GM21717 (cell line): ENCODE measurements around the gene MBD3L2B.

Experiments
- ATAC-seq: cut with Tn5 transposase; IDR thresholded peaks from one replicate; pipeline ENCODE4 v1.9.1; 2021; ENCODE audit warnings: mild to moderate bottlenecking, moderate library complexity; ENCODE audit not compliant: unreplicated experiment

MBD3L2B gene

GRCh38 chr19:7013678-7014077 lies 7.6 kb downstream of the MBD3L2B start:
- no peak for ATAC-seq

DNA sequence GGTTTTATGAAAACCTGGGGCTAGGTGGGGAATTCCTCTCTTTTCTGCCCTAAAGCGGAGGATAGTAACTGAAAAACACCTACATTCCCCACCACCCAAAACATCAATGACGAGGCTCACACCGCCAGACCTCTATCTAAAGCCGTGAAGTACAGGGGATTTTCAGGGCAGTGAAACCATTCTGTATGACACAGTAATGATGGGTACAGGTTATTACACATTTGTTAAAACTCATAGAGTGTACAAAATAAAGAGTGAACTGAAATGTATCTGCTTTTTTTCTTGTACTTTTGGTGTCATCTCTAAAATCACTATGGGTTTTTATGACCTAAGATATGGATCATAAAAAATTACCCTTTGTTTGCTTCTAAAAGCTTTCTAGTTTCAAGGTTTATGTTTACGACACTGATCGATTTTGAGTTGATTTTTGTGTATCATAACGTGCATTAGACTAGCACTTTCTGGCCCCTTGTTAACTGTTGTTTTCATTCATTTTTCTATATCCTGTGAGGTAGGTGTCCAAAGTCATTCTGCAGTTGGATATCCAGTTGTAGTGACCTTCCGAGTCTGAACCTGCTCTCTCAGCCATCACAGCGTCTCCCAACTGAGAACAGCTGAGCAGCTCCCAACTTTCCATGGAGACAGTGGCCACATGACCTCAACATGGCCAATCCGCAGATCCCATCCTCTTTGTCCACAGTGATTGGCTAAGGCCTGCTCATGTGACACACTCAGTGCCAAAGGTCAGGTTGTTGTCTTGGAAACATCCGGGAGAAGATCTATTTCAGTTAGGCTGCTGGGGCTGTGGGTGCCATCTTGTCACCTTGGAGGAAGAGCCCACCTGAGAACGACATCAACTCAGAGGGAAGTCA lies 10.3 kb downstream of the MBD3L2B start:
- ATAC-seq, result no peak

- no peak for ATAC-seq
These were observed 13.4 kb downstream of the MBD3L2B start for GRCh38 chr19:7007859-7008258.

DNA sequence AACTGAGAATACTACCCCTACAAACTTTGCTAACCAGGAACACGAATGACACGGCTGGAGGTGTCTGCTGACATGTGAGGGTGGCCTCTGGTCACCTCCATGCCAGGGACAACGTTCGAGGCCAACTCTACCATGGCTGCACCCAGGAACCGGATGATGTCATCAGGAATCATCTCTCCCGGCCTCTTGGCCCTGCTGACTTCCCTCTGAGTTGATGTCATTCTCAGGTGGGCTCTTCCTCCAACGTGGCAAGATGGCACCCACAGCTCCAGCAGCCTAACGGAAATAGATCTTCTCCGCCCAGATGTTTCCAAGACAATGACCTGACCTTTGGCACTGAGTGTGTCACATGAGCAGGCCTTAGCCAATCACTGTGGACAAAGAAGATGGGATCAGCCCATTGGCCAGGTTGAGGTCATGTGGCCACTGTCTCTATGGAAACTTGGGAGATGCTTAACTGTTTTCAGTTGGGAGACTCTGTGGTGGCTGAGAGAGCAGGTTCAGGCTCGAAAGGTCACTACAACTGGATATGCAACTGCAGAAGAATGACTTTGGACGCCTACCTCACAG lies 15.0 kb downstream of the MBD3L2B start:
- no peak for ATAC-seq

- ATAC-seq, result no peak
These were observed 16.8 kb downstream of the MBD3L2B start for GRCh38 chr19:7004313-7004931.

DNA sequence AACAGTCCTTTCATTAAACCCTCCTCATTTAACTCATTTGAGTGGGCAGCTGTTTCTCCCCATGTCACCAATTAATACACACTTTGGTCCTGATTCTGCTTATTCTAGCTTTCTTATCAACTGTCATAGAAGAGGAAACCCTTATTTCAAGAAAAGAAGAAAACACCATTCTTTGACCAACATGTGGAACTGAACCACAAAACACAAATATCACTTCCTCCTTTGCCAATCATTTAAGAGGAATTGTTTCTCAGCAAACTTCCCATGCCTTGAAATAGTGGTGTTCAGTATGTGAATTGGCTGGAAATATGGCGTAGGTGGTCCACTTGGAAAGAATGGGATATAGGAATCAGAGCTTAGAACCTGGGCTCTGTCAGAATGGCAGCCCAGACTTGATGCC lies 20.4 kb downstream of the MBD3L2B start:
- no peak for ATAC-seq

DNA sequence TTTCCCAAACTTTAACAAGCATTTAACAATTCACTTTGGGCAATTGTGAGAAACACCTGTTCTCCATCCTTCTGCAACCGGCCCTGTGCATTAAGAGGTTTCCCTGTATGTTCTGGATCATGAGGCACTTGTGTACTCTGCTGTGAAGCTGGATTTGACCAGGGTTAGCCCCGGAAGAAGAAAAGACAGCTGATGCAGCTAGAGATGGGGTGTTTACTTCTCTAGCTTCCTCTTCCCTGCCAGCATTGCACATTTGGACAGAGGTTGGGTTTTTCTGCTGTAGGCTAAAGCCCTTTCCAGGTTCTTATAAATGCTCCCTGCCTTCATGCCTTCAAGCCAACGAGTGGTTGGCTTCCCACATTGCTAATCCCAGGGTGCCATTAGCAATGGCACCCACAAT lies 20.9 kb downstream of the MBD3L2B start:
- no peak for ATAC-seq

DNA sequence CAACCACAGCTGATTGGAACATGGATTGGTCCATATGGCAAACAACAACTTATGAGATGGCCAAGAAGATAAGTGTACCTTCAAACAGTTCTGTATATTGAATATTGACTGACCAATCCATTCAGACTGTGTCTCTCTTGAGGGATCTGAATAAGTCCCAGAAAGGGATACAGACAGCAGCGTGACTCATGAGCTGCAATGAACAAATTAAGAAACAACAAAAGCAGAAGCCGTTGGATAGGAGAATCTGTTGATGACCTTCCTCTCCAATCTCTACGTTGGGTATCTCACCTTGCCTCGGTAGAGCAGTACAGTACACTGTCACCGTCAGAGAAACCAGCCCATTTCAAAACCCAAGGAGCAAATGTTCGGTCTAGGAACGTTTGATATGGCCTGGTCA lies 21.3 kb downstream of the MBD3L2B start:
- no peak for ATAC-seq

- no peak for ATAC-seq
These were observed 23.4 kb downstream of the MBD3L2B start for GRCh38 chr19:6997679-6998445.

GRCh38 chr19:6996810-6997209 lies 24.4 kb downstream of the MBD3L2B start:
- no peak for ATAC-seq

DNA sequence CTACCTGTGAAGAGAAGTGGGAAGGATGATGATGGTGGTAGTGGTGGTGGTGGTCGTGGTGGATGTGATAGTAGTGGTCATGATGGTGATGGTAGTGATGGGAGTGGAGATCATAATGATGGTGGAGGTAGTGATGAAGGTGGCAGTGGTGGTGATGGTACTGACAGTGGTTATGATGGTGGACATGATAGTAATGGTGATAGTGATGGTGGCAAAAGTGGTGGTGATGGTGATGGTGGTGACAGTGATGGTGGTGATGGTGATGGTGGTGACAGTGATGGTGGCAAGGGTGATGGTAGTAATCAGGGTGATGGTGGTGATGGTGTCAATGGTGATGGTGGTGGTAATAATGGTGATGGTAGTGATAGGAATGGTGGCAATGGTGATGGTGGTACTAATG lies 26.2 kb downstream of the MBD3L2B start:
- ATAC-seq, result no peak

- ATAC-seq, result no peak
These were observed 33.0 kb downstream of the MBD3L2B start for GRCh38 chr19:6988257-6988656.

DNA sequence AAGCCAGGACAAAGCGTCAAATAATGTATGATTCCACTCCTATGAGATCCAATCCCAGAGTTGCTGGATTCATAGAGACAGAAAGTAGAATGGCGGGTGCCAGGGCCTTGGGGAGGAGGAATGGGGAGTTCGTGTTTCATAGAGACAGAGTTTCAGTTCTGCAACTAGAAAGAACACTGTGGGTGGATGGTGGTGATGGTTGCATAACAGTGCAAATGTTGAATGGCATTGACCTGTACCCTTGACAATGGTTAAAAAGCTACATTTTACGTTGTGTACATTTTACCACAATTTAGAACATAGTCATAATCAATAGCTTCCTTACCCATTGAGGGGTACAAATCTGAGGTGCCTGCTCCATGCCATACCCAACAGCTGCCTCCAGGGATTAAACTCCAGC lies 33.4 kb downstream of the MBD3L2B start:
- no peak for ATAC-seq

- ATAC-seq, result no peak
These were observed 37.8 kb downstream of the MBD3L2B start for GRCh38 chr19:6983448-6983847.

- ATAC-seq, result no peak
These were observed 41.8 kb downstream of the MBD3L2B start for GRCh38 chr19:6979399-6979798.

GRCh38 chr19:6976197-6976596 lies 45.0 kb downstream of the MBD3L2B start:
- ATAC-seq, result no peak

DNA sequence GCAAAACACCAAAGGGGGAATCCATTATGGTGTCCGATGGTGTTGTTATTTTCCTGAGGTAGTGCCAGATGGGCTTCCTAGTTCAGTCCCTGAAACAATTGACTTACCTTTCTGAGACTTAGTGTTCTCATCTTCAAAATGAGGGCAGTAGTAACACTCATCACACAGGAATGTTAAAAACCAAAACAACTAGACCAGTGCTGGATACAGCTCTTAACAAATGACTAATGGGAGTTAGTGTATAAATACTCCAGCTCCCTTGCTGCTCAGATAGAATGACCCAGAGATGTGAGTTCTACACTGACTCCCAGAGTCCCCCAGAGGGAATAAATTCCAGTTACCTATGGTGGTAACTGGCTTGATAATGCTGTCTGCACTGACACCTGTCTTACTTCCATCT lies 49.9 kb downstream of the MBD3L2B start:
- no peak for ATAC-seq

- no peak for ATAC-seq
These were observed 50.8 kb downstream of the MBD3L2B start for GRCh38 chr19:6970443-6970842.

DNA sequence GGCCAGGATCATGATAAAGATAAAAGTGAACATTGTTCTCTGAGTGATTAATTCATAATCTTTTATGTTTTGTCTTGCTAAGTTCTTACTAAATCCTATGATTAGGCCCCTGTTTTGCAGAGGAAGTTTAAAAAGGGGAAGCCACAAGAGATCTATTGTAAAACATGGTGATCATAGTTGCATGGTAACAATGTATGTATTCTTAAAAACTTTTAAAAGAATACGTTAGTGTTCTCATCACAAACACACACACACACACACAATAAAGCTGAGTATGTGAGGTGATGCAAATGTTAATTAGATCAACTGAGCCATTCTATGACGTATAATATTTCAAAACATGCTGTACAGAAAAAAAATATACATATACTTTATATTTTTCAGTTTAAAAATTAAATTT lies 51.2 kb downstream of the MBD3L2B start:
- ATAC-seq, result no peak

DNA sequence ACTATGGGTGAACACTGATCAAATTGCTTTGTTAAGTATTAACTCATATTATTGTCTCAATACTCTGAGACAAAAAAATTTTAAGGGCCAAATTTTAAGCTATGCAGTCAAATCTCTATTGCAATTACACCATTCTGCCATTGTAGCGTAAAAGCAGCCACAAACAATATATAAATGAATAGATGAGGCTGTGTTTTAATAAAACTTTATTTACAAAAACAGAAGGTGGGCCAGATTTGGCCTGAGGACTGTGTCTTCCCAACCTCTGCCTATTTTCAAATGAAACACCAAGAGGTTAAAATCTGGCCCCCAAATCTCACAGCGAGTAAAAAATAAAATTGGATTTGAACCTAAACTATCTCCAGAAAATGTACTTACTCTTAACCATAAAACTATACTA lies 51.7 kb downstream of the MBD3L2B start:
- no peak for ATAC-seq
